PC-9 (cell line): Measurements from ENCODE around the gene LARP4B. TPM values are rescaled to one million over a fixed set of nuclear protein-coding genes. Genes with fewer than 3 reads are reported as not detected.

Experiments
- BruUV-seq: library from RNA; stranded (reverse); fragments of 400-500 nt; replicated peaks from 2 replicates; lab custom pipeline; 2021; lab: Mats Ljungman, UMichigan
- CTCF ChIA-PET: fragments of 300-600 bp; sonication (Branson Sonifier 250); formaldehyde crosslinking; loops from one replicate; lab custom pipeline; 2022; ENCODE audit warnings: antibody characterized with exemption; lab: Charles Lee
- POLR2A ChIA-PET: fragments of 300-600 bp; sonication (Branson Sonifier 250); formaldehyde crosslinking; loops from one replicate; lab custom pipeline; 2022; ENCODE audit warnings: antibody characterized with exemption; ENCODE audit not compliant: unreplicated experiment; lab: Charles Lee
- DNase-seq, 2 experiments: peaks; one replicate each; pipeline versions ENCODE4 v3.0.0 to v3.0.0-alpha.2; 2015 to 2022; ENCODE audit warnings: mixed read lengths in 1 of 2
- H2AFZ ChIP-seq: fragments of 200-600 bp; sonication (generic); 2 replicates; pipeline ENCODE4 v1.8.1; 2017; ENCODE audit warnings: antibody characterized with exemption
- H3F3A ChIP-seq: fragments of 200-600 bp; sonication (generic); 2 replicates; pipeline ENCODE4 v1.8.1; 2017; ENCODE audit warnings: antibody characterized with exemption, mild to moderate bottlenecking, low read depth; ENCODE audit not compliant: insufficient read depth
- H3K27ac ChIP-seq: fragments of 200-600 bp; sonication (generic); 2 replicates; pipeline ENCODE4 v1.6.1; 2016; ENCODE audit warnings: mixed run types
- H3K27me3 ChIP-seq: fragments of 200-600 bp; sonication (generic); 2 replicates; pipeline ENCODE4 v1.6.1; 2016; ENCODE audit warnings: low read depth, mixed run types; ENCODE audit not compliant: insufficient read depth
- H3K36me3 ChIP-seq: fragments of 200-600 bp; sonication (generic); 2 replicates; pipeline ENCODE4 v1.6.1; 2016; ENCODE audit warnings: low read depth, mixed run types
- H3K4me1 ChIP-seq: fragments of 200-600 bp; sonication (generic); replicated peaks from 2 replicates; pipeline ENCODE4 v1.6.1; 2016; ENCODE audit warnings: mixed run types; ENCODE audit not compliant: insufficient read depth
- H3K4me2 ChIP-seq: fragments of 200-600 bp; sonication (generic); 2 replicates; pipeline ENCODE4 v1.6.1; 2017; ENCODE audit warnings: mixed run types
- H3K4me3 ChIP-seq: fragments of 200-600 bp; sonication (generic); 2 replicates; pipeline ENCODE4 v1.6.1; 2016; ENCODE audit warnings: mixed run types
- H3K79me2 ChIP-seq: fragments of 200-600 bp; sonication (generic); 2 replicates; pipeline ENCODE4 v1.6.1; 2017; ENCODE audit warnings: low read depth, mixed run types
- H3K9me2 ChIP-seq: fragments of 200-600 bp; sonication (generic); 2 replicates; pipeline ENCODE4 v1.8.1; 2017; ENCODE audit warnings: mild to moderate bottlenecking; ENCODE audit not compliant: insufficient read depth
- H3K9me3 ChIP-seq: fragments of 200-600 bp; sonication (generic); 2 replicates; pipeline ENCODE4 v1.8.1; 2016; ENCODE audit warnings: low read depth; ENCODE audit not compliant: insufficient read depth
- H4K20me1 ChIP-seq: fragments of 200-600 bp; sonication (generic); 2 replicates; pipeline ENCODE4 v1.8.1; 2017; ENCODE audit not compliant: insufficient read depth
- CTCF ChIP-seq: fragments of 200-600 bp; sonication (generic); conservative IDR thresholded peaks from 2 replicates; pipeline ENCODE4 v1.6.1; 2017; ENCODE audit warnings: mixed run types, antibody characterized with exemption, mild to moderate bottlenecking, moderate library complexity
- EZH2 ChIP-seq: fragments of 200-600 bp; sonication (generic); IDR thresholded peaks from 2 replicates; pipeline ENCODE4 v1.8.0; 2017; ENCODE audit warnings: antibody characterized with exemption, low read depth
- intact Hi-C: fragments of 100-400 bp; cut with micrococcal nuclease; formaldehyde crosslinking; loops from one replicate; pipeline ENCODE4 v1.10.0; 2022; ENCODE audit not compliant: unreplicated experiment
- total RNA-seq: library from RNA; stranded (reverse); gene quantifications from 2 replicates; pipeline ENCODE4 v1.2.3, GENCODE V29; 2021

Gene LARP4B
- total RNA-seq, 1 experiment from 2014 or later: 93.4 TPM

DNA sequence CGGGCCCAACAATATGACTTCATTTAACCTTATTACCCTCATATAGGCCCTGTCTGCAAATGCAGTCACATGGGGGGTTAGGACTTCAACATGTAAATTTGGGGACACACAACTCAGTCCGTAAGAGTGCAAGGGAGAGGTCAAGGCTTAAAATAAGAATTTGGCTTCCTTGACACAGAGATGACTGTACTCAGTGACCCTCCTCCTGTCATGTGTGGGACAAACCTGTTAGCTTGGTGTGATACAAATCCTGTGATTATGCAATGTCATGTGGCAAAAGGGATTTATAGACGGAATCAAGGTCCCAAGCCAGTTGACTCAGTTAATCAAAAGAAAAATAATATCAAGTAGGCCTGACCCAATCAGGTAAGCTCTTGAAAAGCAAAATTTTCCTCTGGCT, 30.8 kb upstream of the LARP4B start:
- Histone ChIP-seq H3K4me3 (no peak overlapping the region), H3F3A (no peaks in the 10 kb centered on the region), H3K79me2 (no peaks in the 10 kb centered on the region), H4K20me1 (no peaks in the 10 kb centered on the region), H3K27me3 (peaks cover 21% of the 10 kb centered on the region; the same call in 1 of the 2 replicates), H2AFZ (no peak overlapping the region), H3K9me2 (no peaks in the 10 kb centered on the region), H3K4me2 (no peak overlapping the region), H3K9me3 (no peaks in the 10 kb centered on the region), H3K27ac (no peak overlapping the region), H3K36me3 (no peaks in the 10 kb centered on the region), H3K4me1 (no peaks in the 10 kb centered on the region)
- CTCF ChIA-PET: no interaction called here
- POLR2A ChIA-PET: no interaction called here
- intact Hi-C loops: no loop called here
- no peak for DNase-seq
- no peak for TF ChIP-seq CTCF
- TF ChIP-seq EZH2: no peak
- no TSS peak for BruUV-seq

GRCh38 chr10:958856-959255, 27.4 kb upstream of the LARP4B start:
- no peaks in the 10 kb centered on the region for H3K79me2 ChIP-seq
- H3K27ac ChIP-seq: no peak overlapping the region
- BruUV-seq: no TSS peak
- H3K4me1 ChIP-seq: no peaks in the 10 kb centered on the region
- no peaks in the 10 kb centered on the region for H3K9me3 ChIP-seq
- no peak overlapping the region for H3K4me2 ChIP-seq
- H3K27me3 ChIP-seq: peaks cover 27% of the 10 kb centered on the region; the same call in 1 of the 2 replicates
- POLR2A ChIA-PET: no interaction called here
- TF ChIP-seq CTCF (no peak), EZH2 (no peak)
- DNase-seq: no peak
- no peak overlapping the region for H2AFZ ChIP-seq
- H3K4me3 ChIP-seq: no peak overlapping the region
- no peaks in the 10 kb centered on the region for H3F3A ChIP-seq
- no peaks in the 10 kb centered on the region for H4K20me1 ChIP-seq
- H3K36me3 ChIP-seq: no peaks in the 10 kb centered on the region
- intact Hi-C loops: no loop called here
- no peaks in the 10 kb centered on the region for H3K9me2 ChIP-seq
- CTCF ChIA-PET: no interaction called here

DNA sequence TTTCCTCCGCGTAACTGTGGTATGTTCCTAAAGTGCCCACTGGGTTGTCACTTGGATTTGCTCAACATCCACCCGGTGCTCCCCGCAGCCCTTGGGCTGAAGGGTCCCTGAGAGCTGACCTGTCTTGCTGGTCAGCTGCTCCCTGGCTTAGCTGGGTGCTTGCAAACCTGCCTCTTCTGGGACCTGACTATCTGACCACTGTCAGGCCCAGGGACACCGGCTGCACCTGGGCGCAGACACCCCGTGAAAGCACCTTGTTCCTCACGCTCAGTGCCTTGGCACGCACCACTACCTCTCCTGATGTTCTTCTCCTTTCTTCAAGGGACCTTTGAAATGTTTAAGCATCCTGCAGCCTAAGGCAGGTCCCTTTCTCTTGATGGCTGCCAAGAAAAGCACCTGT, 26.6 kb upstream of the LARP4B start:
- POLR2A ChIA-PET: no interaction called here

More for the DNA sequence above, 26.6 kb upstream of the LARP4B start:
- no peaks in the 10 kb centered on the region for H3K36me3 ChIP-seq
- H3K9me3 ChIP-seq: no peaks in the 10 kb centered on the region
- no peak overlapping the region for H3K4me3 ChIP-seq
- no peak overlapping the region for H3K27ac ChIP-seq
- no peak overlapping the region for H2AFZ ChIP-seq
- no peaks in the 10 kb centered on the region for H3F3A ChIP-seq
- peaks cover 32% of the 10 kb centered on the region; the same call in 1 of the 2 replicates for H3K27me3 ChIP-seq
- no peaks in the 10 kb centered on the region for H3K9me2 ChIP-seq
- CTCF ChIA-PET: no interaction called here
- H4K20me1 ChIP-seq: no peaks in the 10 kb centered on the region
- no peak overlapping the region for H3K4me2 ChIP-seq
- intact Hi-C loops: no loop called here
- no peaks in the 10 kb centered on the region for H3K4me1 ChIP-seq
- H3K79me2 ChIP-seq: no peaks in the 10 kb centered on the region
- TF ChIP-seq CTCF (no peak), EZH2 (no peak)
- DNase-seq: no peak
- no TSS peak for BruUV-seq
